Cardiac muscle cell (in vitro differentiated cells and primary cell): Measurements from ENCODE around the gene NDST4. TPM values are rescaled to one million over a fixed set of nuclear protein-coding genes. Genes with fewer than 3 reads are reported as not detected.

Experiments used
- DNase-seq, 2 donors: peaks; one replicate each; pipeline versions ENCODE4 v3.0.0 to v3.0.0-alpha.2; 2010 to 2017; ENCODE audit warnings: low read depth in 1 of 2, low spot score in 1 of 2
- H3K27ac ChIP-seq: fragments of 200-600 bp; sonication (generic); 2 replicates; pipeline ENCODE4 v1.5.1; 2016
- H3K27me3 ChIP-seq: fragments of 200-600 bp; sonication (generic); 2 replicates; pipeline ENCODE4 v1.6.0; 2016; ENCODE audit warnings: control low read depth
- H3K36me3 ChIP-seq: fragments of 200-600 bp; sonication (generic); 2 replicates; pipeline ENCODE4 v1.5.1; 2016; ENCODE audit warnings: control low read depth
- H3K4me1 ChIP-seq: fragments of 200-600 bp; sonication (generic); 2 replicates; pipeline ENCODE4 v1.8.1; 2017; ENCODE audit warnings: low read depth, mild to moderate bottlenecking, mixed run types
- H3K4me3 ChIP-seq: fragments of 200-600 bp; sonication (generic); 2 replicates; pipeline ENCODE4 v1.5.1; 2016; ENCODE audit warnings: mild to moderate bottlenecking
- H3K9me3 ChIP-seq: fragments of 200-600 bp; sonication (generic); 2 replicates; pipeline ENCODE4 v1.5.1; 2017; ENCODE audit warnings: low read depth, mild to moderate bottlenecking, control low read depth
- CTCF ChIP-seq: IDR thresholded peaks from 2 replicates; pipeline ENCODE4 v1.5.1; 2012; ENCODE audit warnings: low read depth, mild to moderate bottlenecking, low read length
- polyA plus RNA-seq: library from polyadenylated mRNA; unstranded; fragments of >200 nt; fragmentation: Nextera tagmentation; extraction: Ambion mirVana; gene quantifications from 2 replicates; pipeline ENCODE4 v1.2.1, GENCODE V29; 2016
- total RNA-seq: library from RNA; depleted of rRNA; stranded (reverse); fragments of >200 nt; gene quantifications from 2 replicates; pipeline ENCODE4 v1.2.3, GENCODE V29; 2016

Gene NDST4
- total and polyA plus RNA-seq, 2 experiments from 2014 or later = not detected

GRCh38 chr4:114783215-114783595 is 330.2 kb downstream of the NDST4 start:
- DNase-seq = no peak
- Histone ChIP-seq H3K4me1 (no peaks in the 10 kb centered on the region), H3K4me3 (no peak overlapping the region), H3K27me3 (no peaks in the 10 kb centered on the region), H3K27ac (no peak overlapping the region), H3K9me3 (no peaks in the 10 kb centered on the region), H3K36me3 (no peaks in the 10 kb centered on the region)
- TF ChIP-seq CTCF = no peak

GRCh38 chr4:114782415-114783214 is 330.8 kb downstream of the NDST4 start:
- no peaks in the 10 kb centered on the region for H3K36me3 ChIP-seq
- DNase-seq = peak in 1 of 2 donors; percentile 2
- no peak for TF ChIP-seq CTCF
- H3K4me3 ChIP-seq = no peak overlapping the region
- no peaks in the 10 kb centered on the region for H3K9me3 ChIP-seq
- no peaks in the 10 kb centered on the region for H3K27me3 ChIP-seq
- no peaks in the 10 kb centered on the region for H3K4me1 ChIP-seq
- no peak overlapping the region for H3K27ac ChIP-seq

- peak; percentile 10 for TF ChIP-seq CTCF
- no peaks in the 10 kb centered on the region for H3K9me3 ChIP-seq
- H3K27ac ChIP-seq = no peak overlapping the region
- H3K4me3 ChIP-seq = no peak overlapping the region
- no peaks in the 10 kb centered on the region for H3K4me1 ChIP-seq
- H3K27me3 ChIP-seq = no peaks in the 10 kb centered on the region
- H3K36me3 ChIP-seq = no peaks in the 10 kb centered on the region
- DNase-seq = peak; percentile 9 to 49
These were observed 333.2 kb downstream of the NDST4 start for GRCh38 chr4:114780205-114780604.
